Measurements from ENCODE around the gene ENTREP1. TPM values are rescaled to one million over a fixed set of nuclear protein-coding genes. Genes with fewer than 3 reads are reported as not detected.

ENTREP1 gene
- total RNA-seq, 1 experiment from 2014 or later = not detected

GRCh38 chr9:69344459-69344858 lies 19.4 kb downstream of the ENTREP1 start:
- DNase-seq = no peak
- no peaks in the 10 kb centered on the region for H3K9me3 ChIP-seq
- H3K4me3 ChIP-seq = no peak overlapping the region
- H3K36me3 ChIP-seq = no peaks in the 10 kb centered on the region
- H3K27me3 ChIP-seq = no peaks in the 10 kb centered on the region

- H3K27me3 ChIP-seq = no peaks in the 10 kb centered on the region
- H3K36me3 ChIP-seq = no peaks in the 10 kb centered on the region
- DNase-seq = no peak
Observed at GRCh38 chr9:69346596-69347390, 21.8 kb downstream of the ENTREP1 start.

GRCh38 chr9:69347607-69348006 lies 22.6 kb downstream of the ENTREP1 start:
- Histone ChIP-seq H3K4me3 (no peak overlapping the region), H3K9me3 (no peaks in the 10 kb centered on the region), H3K27me3 (no peaks in the 10 kb centered on the region), H3K36me3 (no peaks in the 10 kb centered on the region)
- DNase-seq = no peak

More at GRCh38 chr9:69346596-69347390, 21.8 kb downstream of the ENTREP1 start:
- H3K9me3 ChIP-seq = no peaks in the 10 kb centered on the region
- H3K4me3 ChIP-seq = no peak overlapping the region

- Histone ChIP-seq H3K4me3 (no peak overlapping the region), H3K9me3 (no peaks in the 10 kb centered on the region), H3K36me3 (no peaks in the 10 kb centered on the region), H3K27me3 (no peaks in the 10 kb centered on the region)
- DNase-seq = no peak
Observed at GRCh38 chr9:69351227-69351626, 26.2 kb downstream of the ENTREP1 start.

GRCh38 chr9:69355232-69355631 lies 30.2 kb downstream of the ENTREP1 start:
- H3K4me3 ChIP-seq = no peak overlapping the region
- H3K36me3 ChIP-seq = no peaks in the 10 kb centered on the region
- DNase-seq = no peak
- H3K27me3 ChIP-seq = no peaks in the 10 kb centered on the region
- H3K9me3 ChIP-seq = no peaks in the 10 kb centered on the region

- DNase-seq = no peak
- H3K36me3 ChIP-seq = no peaks in the 10 kb centered on the region
- H3K27me3 ChIP-seq = no peaks in the 10 kb centered on the region
- H3K4me3 ChIP-seq = no peak overlapping the region
- no peaks in the 10 kb centered on the region for H3K9me3 ChIP-seq
Observed at GRCh38 chr9:69357030-69357775, 32.2 kb downstream of the ENTREP1 start.

GRCh38 chr9:69357821-69358220 lies 32.8 kb downstream of the ENTREP1 start:
- no peak overlapping the region for H3K4me3 ChIP-seq
- no peak for DNase-seq
- H3K36me3 ChIP-seq = no peaks in the 10 kb centered on the region
- no peaks in the 10 kb centered on the region for H3K9me3 ChIP-seq
- H3K27me3 ChIP-seq = no peaks in the 10 kb centered on the region

- no peak for DNase-seq
- Histone ChIP-seq H3K36me3 (no peaks in the 10 kb centered on the region), H3K4me3 (no peak overlapping the region)
Observed at GRCh38 chr9:69363191-69363590, 38.2 kb downstream of the ENTREP1 start.

GRCh38 chr9:69364510-69365150 lies 39.6 kb downstream of the ENTREP1 start:
- H3K9me3 ChIP-seq = no peaks in the 10 kb centered on the region
- H3K27me3 ChIP-seq = no peaks in the 10 kb centered on the region
- no peaks in the 10 kb centered on the region for H3K36me3 ChIP-seq
- H3K4me3 ChIP-seq = no peak overlapping the region
- no peak for DNase-seq

More at GRCh38 chr9:69363191-69363590, 38.2 kb downstream of the ENTREP1 start:
- Histone ChIP-seq H3K9me3 (no peaks in the 10 kb centered on the region), H3K27me3 (no peaks in the 10 kb centered on the region)

- Histone ChIP-seq H3K36me3 (no peaks in the 10 kb centered on the region), H3K27me3 (no peaks in the 10 kb centered on the region), H3K4me3 (no peak overlapping the region), H3K9me3 (no peaks in the 10 kb centered on the region)
- DNase-seq = no peak
Observed at GRCh38 chr9:69370430-69370829, 45.4 kb downstream of the ENTREP1 start.

GRCh38 chr9:69371001-69371400 lies 46.0 kb downstream of the ENTREP1 start:
- H3K27me3 ChIP-seq = no peaks in the 10 kb centered on the region
- no peak overlapping the region for H3K4me3 ChIP-seq
- no peak for DNase-seq
- H3K9me3 ChIP-seq = no peaks in the 10 kb centered on the region
- no peaks in the 10 kb centered on the region for H3K36me3 ChIP-seq

- no peak overlapping the region for H3K4me3 ChIP-seq
- H3K27me3 ChIP-seq = no peaks in the 10 kb centered on the region
- H3K9me3 ChIP-seq = no peaks in the 10 kb centered on the region
- peak; percentile 78 for DNase-seq
- H3K36me3 ChIP-seq = no peaks in the 10 kb centered on the region
Observed at GRCh38 chr9:69376651-69377050, 51.6 kb downstream of the ENTREP1 start.

- Histone ChIP-seq H3K27me3 (no peaks in the 10 kb centered on the region), H3K4me3 (no peak overlapping the region), H3K9me3 (no peaks in the 10 kb centered on the region), H3K36me3 (no peaks in the 10 kb centered on the region)
- no peak for DNase-seq
Observed at GRCh38 chr9:69377291-69377690, 52.3 kb downstream of the ENTREP1 start.

- no peaks in the 10 kb centered on the region for H3K27me3 ChIP-seq
- H3K9me3 ChIP-seq = no peaks in the 10 kb centered on the region
- DNase-seq = no peak
- no peaks in the 10 kb centered on the region for H3K36me3 ChIP-seq
- no peak overlapping the region for H3K4me3 ChIP-seq
Observed at GRCh38 chr9:69377981-69378380, 53.0 kb downstream of the ENTREP1 start.

- Histone ChIP-seq H3K4me3 (no peak overlapping the region), H3K27me3 (no peaks in the 10 kb centered on the region), H3K36me3 (no peaks in the 10 kb centered on the region), H3K9me3 (no peaks in the 10 kb centered on the region)
- peak; percentile 66 for DNase-seq
Observed at GRCh38 chr9:69379270-69379982, 54.4 kb downstream of the ENTREP1 start.

- H3K9me3 ChIP-seq = no peaks in the 10 kb centered on the region
- no peak for DNase-seq
Observed at GRCh38 chr9:69380301-69380700, 55.3 kb downstream of the ENTREP1 start.

GRCh38 chr9:69380811-69381210 lies 55.8 kb downstream of the ENTREP1 start:
- Histone ChIP-seq H3K9me3 (no peaks in the 10 kb centered on the region), H3K27me3 (no peaks in the 10 kb centered on the region), H3K4me3 (no peak overlapping the region), H3K36me3 (no peaks in the 10 kb centered on the region)
- DNase-seq = no peak

More at GRCh38 chr9:69380301-69380700, 55.3 kb downstream of the ENTREP1 start:
- no peak overlapping the region for H3K4me3 ChIP-seq
- no peaks in the 10 kb centered on the region for H3K36me3 ChIP-seq
- no peaks in the 10 kb centered on the region for H3K27me3 ChIP-seq

Measured in MG63 (cell line).